Transverse colon (tissue), 4 donors: Measurements from ENCODE around the gene CYTIP. TPM values are rescaled to one million over a fixed set of nuclear protein-coding genes. Genes with fewer than 3 reads are reported as not detected.

Experiments used
- DNase-seq: peaks from one replicate; pipeline ENCODE4 v3.0.0-alpha.2; 2019
- H3K27ac ChIP-seq, 4 donors: fragments of 200-600 bp; sonication (generic); 2 replicates each; pipeline ENCODE4 v1.5.1; 2016 to 2018; ENCODE audit warnings: inconsistent platforms in 4 of 4
- H3K27me3 ChIP-seq: fragments of 200-600 bp; sonication (generic); 2 replicates; pipeline ENCODE4 v1.5.1; 2017; ENCODE audit warnings: inconsistent platforms
- H3K36me3 ChIP-seq, 4 donors: fragments of 200-600 bp; sonication (generic); 2 replicates each; pipeline ENCODE4 v1.5.1; 2017 to 2019; ENCODE audit warnings: inconsistent platforms in 4 of 4
- H3K4me1 ChIP-seq, 4 donors: fragments of 200-600 bp; sonication (generic); 2 replicates each; pipeline ENCODE4 v1.5.1; 2017 to 2020; ENCODE audit warnings: inconsistent platforms in 4 of 4
- H3K4me3 ChIP-seq, 4 donors: fragments of 200-600 bp; sonication (generic); 1 replicate in 1 of 4; 2 replicates in 3 of 4; pipeline versions ENCODE4 v1.5.1 to v1.6.1; 2017 to 2019; ENCODE audit warnings: inconsistent platforms in 4 of 4
- H3K9me3 ChIP-seq, 2 donors: fragments of 200-600 bp; sonication (generic); 2 replicates each; pipeline ENCODE4 v1.5.1; 2017 to 2019; ENCODE audit warnings: inconsistent platforms in 2 of 2
- CTCF ChIP-seq, 5 experiments: fragments of 200-600 bp in 3 of 5; fragments of 450-650 bp in 2 of 5; sonication (generic) in 3 of 5; IDR thresholded peaks; 1 replicate in 2 of 5; 2 replicates in 3 of 5; pipeline ENCODE4 v1.5.1; 2016 to 2017; ENCODE audit warnings: antibody characterized with exemption in 5 of 5, inconsistent platforms in 3 of 5, mild to moderate bottlenecking in 2 of 5, moderate library complexity in 1 of 5
- EP300 ChIP-seq: sonication (generic); formaldehyde crosslinking; IDR thresholded peaks from one replicate; pipeline ENCODE4 v1.6.1; 2017; ENCODE audit warnings: antibody characterized with exemption, low read depth
- POLR2A ChIP-seq: fragments of 450-650 bp; IDR thresholded peaks from one replicate; pipeline ENCODE4 v1.6.1; 2016; ENCODE audit warnings: antibody characterized with exemption, mild to moderate bottlenecking, moderate library complexity
- POLR2AphosphoS5 ChIP-seq, 3 donors: sonication (generic); formaldehyde crosslinking; IDR thresholded peaks; one replicate each; pipeline ENCODE4 v1.6.1; 2016; ENCODE audit warnings: antibody characterized with exemption in 3 of 3
- WGBS, 2 donors: methylation state at CpG; one replicate each; pipeline ENCODE4 v1.1.5; 2018; ENCODE audit warnings: low coverage in 1 of 2; 5-methylcytosine and 5-hydroxymethylcytosine counted together
- in situ Hi-C, 4 donors: fragments of 200-750 bp; cut with MboI; loops; one replicate each; pipeline versions ENCODE4 v1.15.0 to v1.15.1; 2017; ENCODE audit warnings: low sequenced_read_pairs in 3 of 4, low pct_ligation_motif_present in 1 of 4, low pct_unique_long_range_greater_than_20kb in 1 of 4
- intact Hi-C: fragments of 100-400 bp; cut with DNase I; formaldehyde crosslinking; loops from one replicate; pipeline ENCODE4 v1.15.1; 2023; ENCODE audit warnings: low total_unique reads
- total RNA-seq, 4 donors: library from RNA; depleted of rRNA; stranded (reverse); fragments of >200 nt; gene quantifications; one replicate each; pipeline ENCODE4 v1.1.0, GENCODE V29; 2016

CYTIP gene
- total RNA-seq, 4 donors from 2014 or later, result 4.6 to 25.1 (median 5.8) TPM

GRCh38 chr2:157447741-157448140 is 3.9 kb upstream of the CYTIP start:
- H3K27me3 ChIP-seq, result no peaks in the 10 kb centered on the region
- H3K4me1 ChIP-seq, result no peaks in the 10 kb centered on the region
- TF ChIP-seq POLR2AphosphoS5 (IDR thresholded peaks at IDR 0.05) (no peak), CTCF (IDR thresholded peaks at IDR 0.05) (no peak), EP300 (no peak), POLR2A (no peak)
- 63 to 82% methylated on average over 1 of the region's 1 CpG for WGBS, 2 donors
- H3K4me3 ChIP-seq, result no peak overlapping the region
- H3K9me3 ChIP-seq, result no peaks in the 10 kb centered on the region
- DNase-seq, result no peak
- no peak overlapping the region for H3K27ac ChIP-seq
- intact Hi-C loops, result no loop called here
- in situ Hi-C loops, result no loop called here
- H3K36me3 ChIP-seq, result no peaks in the 10 kb centered on the region

- in situ Hi-C loops, result no loop called here
- Histone ChIP-seq H3K4me1 (no peaks in the 10 kb centered on the region), H3K9me3 (no peaks in the 10 kb centered on the region), H3K27me3 (no peaks in the 10 kb centered on the region), H3K36me3 (no peaks in the 10 kb centered on the region), H3K27ac (no peak overlapping the region), H3K4me3 (no peak overlapping the region)
- TF ChIP-seq CTCF (IDR thresholded peaks at IDR 0.05) (no peak), POLR2AphosphoS5 (IDR thresholded peaks at IDR 0.05) (no peak), POLR2A (no peak), EP300 (no peak)
- intact Hi-C loops, result no loop called here
- 48 to 90% methylated on average over 1 of the region's 1 CpG for WGBS, 2 donors
- DNase-seq, result no peak
Observed at GRCh38 chr2:157447031-157447430, 3.1 kb upstream of the CYTIP start.

GRCh38 chr2:157444641-157445040 is 752 bp upstream of the CYTIP start:
- H3K27ac ChIP-seq, result peak overlapping the region; percentile 68 to 78 (median 74)
- H3K27me3 ChIP-seq, result no peaks in the 10 kb centered on the region
- no peak for DNase-seq
- peaks cover 0 to 15% (median 9%) of the 10 kb centered on the region in 4 donors for H3K4me1 ChIP-seq
- H3K4me3 ChIP-seq, result peak overlapping the region in 1 of 4 donors; percentile 37
- 54 to 74% methylated on average over 1 to 3 of the region's 3 CpGs for WGBS, 2 donors
- H3K36me3 ChIP-seq, result no peaks in the 10 kb centered on the region
- no peaks in the 10 kb centered on the region for H3K9me3 ChIP-seq
- intact Hi-C loops (no loop called here), in situ Hi-C loops (no loop called here)
- TF ChIP-seq POLR2AphosphoS5 (IDR thresholded peaks at IDR 0.05) (no peak), POLR2A (no peak), EP300 (no peak), CTCF (IDR thresholded peaks at IDR 0.05) (no peak)

- H3K36me3 ChIP-seq, result no peaks in the 10 kb centered on the region
- in situ Hi-C loops, result no loop called here
- peaks cover 0 to 22% (median 11%) of the 10 kb centered on the region in 4 donors for H3K4me1 ChIP-seq
- DNase-seq, result no peak
- H3K9me3 ChIP-seq, result no peaks in the 10 kb centered on the region
- H3K27ac ChIP-seq, result peak overlapping the region; percentile 68 to 78 (median 74)
- intact Hi-C loops, result no loop called here
- TF ChIP-seq CTCF (IDR thresholded peaks at IDR 0.05), result no peak
- no peak for TF ChIP-seq POLR2A
- no peak for TF ChIP-seq POLR2AphosphoS5 (IDR thresholded peaks at IDR 0.05)
- TF ChIP-seq EP300, result no peak
- peak overlapping the region in 3 of 4 donors; percentile 6 to 37 (median 28) for H3K4me3 ChIP-seq
- no peaks in the 10 kb centered on the region for H3K27me3 ChIP-seq
Observed at GRCh38 chr2:157443090-157443489, 799 bp downstream of the CYTIP start.
